OCI-M1 (cell line): ENCODE measurements around the gene ABCD1.
A peak's percentile ranks its signal among the peaks of the same experiment; 100 is the strongest.
"Not testable (repeated sequence)": the region's sequence is repeated elsewhere in the genome, so short reads cannot be mapped to it uniquely, and the experiment has no call there.

Source experiments
- DNase-seq: peaks from one replicate; lab custom pipeline; 2025; lab: John Stamatoyannopoulos, UW

The ABCD1 gene

DNA sequence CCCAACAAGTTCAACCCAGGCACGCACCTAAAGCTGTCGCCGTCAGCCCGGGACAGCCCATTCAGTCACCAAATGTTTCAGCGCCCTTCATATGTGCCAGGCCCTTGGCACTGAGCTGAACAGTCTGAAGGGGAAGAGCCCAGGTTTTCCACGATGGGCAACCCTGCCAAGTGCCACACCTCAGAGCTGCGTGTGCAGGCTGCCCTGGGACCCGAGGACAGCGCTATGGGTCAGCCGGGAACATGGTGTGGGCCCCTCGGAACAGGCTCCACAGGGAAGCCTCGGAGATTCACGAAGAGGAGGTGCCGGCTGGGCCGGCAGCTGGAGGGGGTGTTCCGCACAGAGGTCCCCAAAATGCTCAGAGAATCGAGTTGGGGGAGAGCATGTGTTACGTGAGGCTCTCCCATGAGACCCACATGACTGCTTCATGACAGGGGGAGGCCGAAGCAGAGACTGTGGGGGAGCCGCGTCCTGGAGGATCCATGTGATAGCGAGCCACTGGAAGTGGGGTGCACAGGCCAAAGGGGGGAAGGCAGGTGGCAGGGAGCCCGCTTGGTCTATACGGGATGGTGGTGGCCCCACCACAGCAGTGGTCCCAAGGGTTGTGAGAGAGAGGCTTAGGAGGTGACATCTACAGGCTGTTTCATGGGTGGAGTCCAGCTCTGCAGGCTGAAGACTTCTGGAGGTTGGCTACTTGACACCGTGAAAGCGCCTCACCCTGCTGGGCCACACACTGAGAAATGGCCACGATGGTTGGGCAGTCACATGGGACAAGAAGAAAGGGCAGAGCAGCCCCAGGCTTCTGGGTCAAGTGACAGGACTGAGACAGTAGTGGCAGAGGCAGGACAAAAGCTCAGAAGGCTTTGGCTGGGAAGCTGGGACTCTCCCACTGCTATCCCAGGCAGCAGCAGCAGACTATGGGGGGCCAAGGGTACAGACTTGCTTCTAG lies 14.7 kb upstream of the ABCD1 start:
- no peak for DNase-seq

DNA sequence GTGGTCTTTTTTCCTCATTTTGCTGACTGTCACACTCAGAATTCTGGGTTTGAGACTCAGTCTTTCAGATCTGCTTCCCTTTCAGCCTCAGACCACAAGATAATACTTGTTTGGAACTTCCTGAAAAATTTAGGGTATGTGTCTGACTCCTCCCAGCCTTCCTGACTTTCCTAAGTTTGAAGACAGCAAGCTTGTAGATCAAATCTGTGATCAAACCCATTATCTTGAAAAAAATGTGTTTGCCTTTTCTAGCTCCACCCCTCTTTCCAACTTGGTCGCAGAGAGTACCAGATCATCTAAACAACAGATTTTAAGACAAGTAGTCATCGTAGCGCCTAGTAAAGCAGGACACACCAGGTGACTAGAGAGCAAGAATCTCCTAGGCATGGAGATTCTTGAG lies 10.4 kb upstream of the ABCD1 start:
- DNase-seq = no peak

GRCh38 chrX:153717445-153717844 lies 7.2 kb upstream of the ABCD1 start:
- no peak for DNase-seq

DNA sequence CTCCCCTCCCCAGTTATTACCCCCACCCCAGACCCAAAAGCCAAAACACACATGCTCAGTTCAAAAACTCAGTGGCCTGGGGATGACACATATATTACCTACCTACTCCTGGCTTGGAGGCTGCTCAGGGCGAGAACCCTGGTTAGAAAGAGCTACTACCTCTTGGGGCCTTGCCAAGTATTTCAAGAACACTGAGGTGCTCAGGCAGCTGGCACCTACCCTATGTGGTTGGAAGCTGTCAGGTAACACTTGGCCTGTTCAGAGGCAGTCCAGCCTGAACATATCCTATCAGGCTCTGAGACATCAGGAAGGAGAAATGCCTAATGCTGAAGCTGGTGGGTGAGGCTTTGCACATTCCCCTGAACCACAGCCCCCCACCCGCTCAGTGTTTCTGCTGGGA lies 5.4 kb upstream of the ABCD1 start:
- DNase-seq = no peak

GRCh38 chrX:153719701-153720100 lies 5.0 kb upstream of the ABCD1 start:
- no peak for DNase-seq

GRCh38 chrX:153722704-153723350 lies 1.8 kb upstream of the ABCD1 start:
- DNase-seq = peak; percentile 14

GRCh38 chrX:153723351-153724251 lies 1.1 kb upstream of the ABCD1 start:
- peak; percentile 71 for DNase-seq

- no peak for DNase-seq
Observed at GRCh38 chrX:153725039-153725831, 579 bp downstream of the ABCD1 start.

DNA sequence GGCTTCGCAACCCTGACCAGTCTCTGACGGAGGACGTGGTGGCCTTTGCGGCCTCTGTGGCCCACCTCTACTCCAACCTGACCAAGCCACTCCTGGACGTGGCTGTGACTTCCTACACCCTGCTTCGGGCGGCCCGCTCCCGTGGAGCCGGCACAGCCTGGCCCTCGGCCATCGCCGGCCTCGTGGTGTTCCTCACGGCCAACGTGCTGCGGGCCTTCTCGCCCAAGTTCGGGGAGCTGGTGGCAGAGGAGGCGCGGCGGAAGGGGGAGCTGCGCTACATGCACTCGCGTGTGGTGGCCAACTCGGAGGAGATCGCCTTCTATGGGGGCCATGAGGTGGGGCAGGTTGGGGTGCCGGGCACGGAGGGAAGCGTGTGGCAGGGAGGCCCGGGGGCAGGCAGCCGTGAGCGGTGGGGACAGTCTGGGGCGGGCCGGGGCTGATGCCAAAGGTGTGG lies 1.2 kb downstream of the ABCD1 start:
- DNase-seq = no peak

DNA sequence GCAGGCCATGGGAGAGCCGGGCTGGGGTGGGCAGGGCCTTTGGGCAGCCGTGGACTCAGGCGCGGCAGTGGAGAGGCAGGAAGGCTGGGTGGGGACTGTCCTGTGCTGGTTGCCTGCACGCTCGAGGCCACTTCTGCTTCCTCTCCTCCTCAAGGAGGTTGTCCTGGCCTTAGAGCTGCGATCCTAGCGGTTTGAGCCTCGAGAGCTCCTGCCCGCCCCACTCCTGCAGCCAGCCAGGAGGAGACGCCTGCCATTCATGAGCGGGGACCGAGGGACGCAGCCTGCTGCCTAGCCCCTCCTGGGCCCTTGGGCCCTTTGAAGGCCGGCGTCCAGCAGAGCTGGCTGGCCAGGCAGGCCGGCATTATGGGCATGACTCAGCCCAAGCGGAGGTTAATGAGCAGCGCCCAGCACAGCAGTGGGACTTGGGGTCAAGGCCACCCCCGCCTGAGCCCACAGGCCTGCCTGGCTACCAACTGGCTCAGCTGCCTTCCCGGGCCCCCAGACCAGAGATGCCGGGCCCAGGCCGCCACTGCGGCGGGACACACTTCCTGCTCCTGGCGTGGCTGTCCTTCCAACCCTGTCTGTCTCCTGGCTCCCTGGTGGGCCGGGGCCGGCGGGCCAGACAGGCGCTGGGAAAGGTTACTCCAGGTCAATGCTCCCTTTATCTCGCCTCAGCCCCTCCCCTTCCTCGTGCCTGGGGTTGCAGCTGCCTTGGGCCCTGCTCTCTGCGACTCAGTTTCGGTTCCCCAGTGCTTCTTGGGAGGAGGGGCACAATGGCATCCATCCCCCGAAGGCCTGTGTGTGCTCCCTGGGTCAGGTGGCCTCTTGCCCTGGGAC lies 1.8 kb downstream of the ABCD1 start:
- DNase-seq = peak; percentile 91

DNA sequence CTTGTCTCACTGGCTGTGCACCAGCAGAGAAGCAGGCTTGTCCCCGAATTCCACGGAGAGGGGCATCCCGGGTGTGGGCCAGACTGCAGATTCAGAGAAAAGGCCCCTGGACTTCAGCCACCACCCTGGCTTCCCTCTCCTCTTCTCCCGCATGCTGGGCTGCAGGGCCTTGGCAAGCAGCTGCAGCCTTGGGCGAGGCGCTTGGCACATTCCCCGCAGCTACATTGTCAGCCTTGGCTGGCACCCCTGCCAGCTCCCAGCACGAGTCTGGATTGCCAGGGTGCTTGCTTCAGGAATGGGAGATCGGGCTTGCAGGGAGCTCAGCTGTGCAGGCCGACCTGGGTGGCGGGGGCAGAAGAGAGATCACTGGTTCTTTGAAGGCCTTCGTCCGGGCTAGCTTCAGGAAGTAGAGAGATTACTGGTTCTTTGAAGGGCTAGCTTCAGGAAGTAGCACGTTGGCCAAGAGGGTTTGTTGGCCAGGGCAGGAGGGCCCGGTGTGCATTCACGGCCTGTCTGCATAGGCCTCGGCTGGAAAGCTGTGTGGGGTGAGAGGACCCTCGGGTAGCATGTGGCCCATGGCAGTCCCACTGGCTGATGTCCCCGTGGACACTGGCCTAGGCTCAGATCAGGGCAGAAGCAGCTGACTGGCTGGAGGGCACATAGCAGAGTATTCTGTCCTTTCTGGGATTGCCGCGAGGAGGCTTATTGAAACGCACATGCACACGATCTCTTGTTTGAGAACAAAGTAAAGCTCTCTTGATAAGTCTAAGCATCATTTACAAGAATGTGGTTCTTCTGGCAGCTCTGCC lies 2.7 kb downstream of the ABCD1 start:
- DNase-seq = peak; percentile 2

DNA sequence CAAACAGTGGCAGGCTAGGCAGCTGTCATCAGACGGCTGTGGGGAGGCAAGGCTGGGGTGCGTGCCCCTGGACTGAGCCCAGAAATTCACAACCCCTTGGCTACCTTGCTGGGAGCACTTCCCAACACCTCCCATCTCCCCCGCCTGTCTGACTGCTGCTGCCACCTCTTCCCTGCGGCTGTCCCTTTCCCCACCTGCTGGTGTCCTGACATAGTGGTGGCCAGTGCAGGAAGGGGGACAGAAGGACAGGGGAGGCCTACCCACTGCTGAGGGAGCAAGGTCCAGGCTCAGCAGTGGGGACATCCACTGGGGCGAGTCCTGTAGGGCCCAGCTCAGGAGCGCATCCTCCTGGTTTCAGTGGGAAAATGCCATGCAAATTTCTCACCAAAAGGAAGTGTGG lies 3.4 kb downstream of the ABCD1 start:
- no peak for DNase-seq

GRCh38 chrX:153728951-153729631 lies 4.4 kb downstream of the ABCD1 start:
- no peak for DNase-seq

DNA sequence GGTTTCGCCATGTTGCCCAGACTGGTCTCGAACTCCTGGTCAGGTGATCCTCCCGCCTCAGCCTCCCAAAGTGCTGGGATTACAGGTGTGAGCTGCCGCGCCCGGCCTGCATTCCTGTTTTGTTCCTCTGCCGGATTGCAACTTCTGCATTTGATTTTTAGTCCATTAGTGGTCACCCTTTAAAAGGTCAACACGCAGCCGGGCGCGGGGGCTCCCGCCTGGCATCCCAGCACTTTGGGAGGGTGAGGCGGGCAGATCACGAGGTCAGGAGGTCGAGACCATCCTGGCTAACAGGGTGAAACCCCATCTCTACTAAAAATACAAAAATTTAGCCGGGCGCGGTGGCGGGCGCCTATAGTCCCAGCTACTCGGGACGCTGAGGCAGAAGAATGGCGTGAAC lies 5.5 kb downstream of the ABCD1 start:
- not testable (repeated sequence) for DNase-seq

DNA sequence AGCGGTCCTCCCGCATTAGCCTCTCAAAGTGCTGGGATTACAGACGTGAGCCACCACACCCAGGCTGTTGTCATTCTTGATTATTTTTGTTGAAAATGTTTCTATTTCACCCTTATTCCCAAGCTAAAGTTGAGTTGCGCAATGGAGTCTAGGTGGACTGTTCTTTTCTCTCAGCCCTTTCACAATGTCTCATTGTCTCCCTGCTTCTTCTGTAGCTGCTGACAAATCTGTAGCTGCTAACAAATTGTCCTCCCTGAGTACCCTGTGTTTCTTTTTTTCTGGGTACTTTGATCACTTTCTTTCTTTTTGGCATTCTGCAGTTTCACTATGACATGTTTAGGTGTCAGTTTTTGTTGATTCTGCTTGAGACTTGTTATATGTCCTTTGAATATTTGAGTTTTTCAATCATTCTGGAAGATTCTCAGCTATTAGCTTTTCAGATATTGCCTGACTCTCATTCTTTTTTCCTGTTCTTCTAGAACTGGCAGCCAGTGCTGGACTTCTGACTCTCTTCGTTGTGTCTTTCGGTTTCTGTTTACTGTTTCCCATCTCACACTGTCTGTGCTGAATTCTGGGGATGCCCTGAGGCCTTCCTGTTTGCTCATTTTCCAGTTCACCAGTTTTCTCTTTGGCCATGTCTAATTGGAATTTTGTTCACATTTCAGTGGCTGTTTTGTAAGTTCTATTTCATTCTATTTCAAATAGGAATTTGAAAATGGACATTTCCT lies 6.6 kb downstream of the ABCD1 start:
- peak; percentile 8 for DNase-seq

GRCh38 chrX:153731845-153732215 lies 7.2 kb downstream of the ABCD1 start:
- no peak for DNase-seq

- DNase-seq = no peak
Observed at GRCh38 chrX:153732401-153732800, 7.7 kb downstream of the ABCD1 start.

DNA sequence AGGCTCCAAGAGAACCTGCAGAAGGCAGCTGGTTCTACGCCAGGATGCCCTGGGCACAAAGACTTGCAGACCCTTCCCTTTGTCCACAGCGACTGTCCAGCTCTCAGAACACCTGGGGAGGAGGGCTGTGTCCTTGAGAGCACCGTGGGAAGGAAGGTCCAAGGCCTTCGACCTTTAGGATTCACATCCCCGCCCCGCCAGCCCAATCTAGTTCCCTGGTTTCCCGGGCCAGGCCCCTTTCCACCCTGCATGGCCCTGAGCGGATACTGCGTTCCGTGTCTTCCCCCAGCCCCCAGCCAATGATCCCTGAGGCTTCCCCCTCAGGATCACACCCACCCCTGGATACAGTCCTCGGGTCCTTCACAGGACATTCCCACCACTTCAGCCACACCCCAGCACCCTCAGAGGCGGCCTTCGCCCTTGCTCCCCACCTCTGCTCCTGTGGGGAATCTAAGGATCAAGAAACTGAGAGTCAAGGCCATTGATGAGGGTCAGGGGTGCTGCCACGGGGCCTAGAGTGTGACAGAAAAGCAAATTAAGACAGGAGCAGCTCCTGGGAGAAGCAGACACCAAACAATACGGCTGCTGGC lies 9.1 kb downstream of the ABCD1 start:
- no peak for DNase-seq
